ENCODE data around the gene ARL5B. TPM values are rescaled to one million over a fixed set of nuclear protein-coding genes. Genes with fewer than 3 reads are reported as not detected.

Gene ARL5B
- total RNA-seq, 1 donor from 2014 or later: 16.2 TPM

GRCh38 chr10:18653112-18653511 lies 6.1 kb upstream of the ARL5B start:
- ATAC-seq (no peak), DNase-seq (ENCODE audit: low spot score) (no peak)
- intact Hi-C loops (cut with DNase I): no loop called here

GRCh38 chr10:18656724-18657123 lies 2.5 kb upstream of the ARL5B start:
- intact Hi-C loops (cut with DNase I): no loop called here
- ATAC-seq (no peak), DNase-seq (ENCODE audit: low spot score) (no peak)

GRCh38 chr10:18658271-18659124 lies 733 bp upstream of the ARL5B start:
- DNase-seq (ENCODE audit: low spot score): no peak
- peak; percentile 2 for ATAC-seq
- intact Hi-C loops (cut with DNase I): no loop called here

- intact Hi-C loops (cut with DNase I): no loop called here
- ATAC-seq: no peak
- DNase-seq (ENCODE audit: low spot score): no peak
These were observed 746 bp downstream of the ARL5B start for GRCh38 chr10:18659819-18660535.

- DNase-seq (ENCODE audit: low spot score) (no peak), ATAC-seq (no peak)
- intact Hi-C loops (cut with DNase I): no loop called here
These were observed 1.7 kb downstream of the ARL5B start for GRCh38 chr10:18660816-18661431.

GRCh38 chr10:18664841-18665478 lies 5.7 kb downstream of the ARL5B start:
- ATAC-seq (no peak), DNase-seq (ENCODE audit: low spot score) (no peak)
- intact Hi-C loops (cut with DNase I): no loop called here

- intact Hi-C loops (cut with DNase I): no loop called here
These were observed 6.8 kb downstream of the ARL5B start for GRCh38 chr10:18665815-18666558.

GRCh38 chr10:18666810-18667209 lies 7.6 kb downstream of the ARL5B start:
- intact Hi-C loops (cut with DNase I): no loop called here
- DNase-seq (ENCODE audit: low spot score) (no peak), ATAC-seq (no peak)

More at GRCh38 chr10:18665815-18666558, 6.8 kb downstream of the ARL5B start:
- no peak for DNase-seq (ENCODE audit: low spot score)
- no peak for ATAC-seq

GRCh38 chr10:18668026-18668425 lies 8.8 kb downstream of the ARL5B start:
- ATAC-seq (no peak), DNase-seq (ENCODE audit: low spot score) (no peak)
- intact Hi-C loops (cut with DNase I): no loop called here

- DNase-seq (ENCODE audit: low spot score) (no peak), ATAC-seq (no peak)
- intact Hi-C loops (cut with DNase I): no loop called here
These were observed 16.0 kb downstream of the ARL5B start for GRCh38 chr10:18675086-18675801.

GRCh38 chr10:18680754-18681153 lies 21.5 kb downstream of the ARL5B start:
- DNase-seq (ENCODE audit: low spot score) (no peak), ATAC-seq (no peak)
- intact Hi-C loops (cut with DNase I): no loop called here

GRCh38 chr10:18681366-18681765 lies 22.1 kb downstream of the ARL5B start:
- intact Hi-C loops (cut with DNase I): no loop called here
- no peak for DNase-seq (ENCODE audit: low spot score)
- no peak for ATAC-seq

GRCh38 chr10:18681971-18682411 lies 22.8 kb downstream of the ARL5B start:
- intact Hi-C loops (cut with DNase I): no loop called here
- ATAC-seq (no peak), DNase-seq (ENCODE audit: low spot score) (no peak)

GRCh38 chr10:18683427-18683826 lies 24.2 kb downstream of the ARL5B start:
- ATAC-seq (no peak), DNase-seq (ENCODE audit: low spot score) (no peak)
- intact Hi-C loops (cut with DNase I): no loop called here

- no peak for ATAC-seq
- intact Hi-C loops (cut with DNase I): no loop called here
- no peak for DNase-seq (ENCODE audit: low spot score)
These were observed 25.2 kb downstream of the ARL5B start for GRCh38 chr10:18684416-18684815.

- DNase-seq (ENCODE audit: low spot score) (no peak), ATAC-seq (no peak)
- intact Hi-C loops (cut with DNase I): no loop called here
These were observed 25.7 kb downstream of the ARL5B start for GRCh38 chr10:18684953-18685352.

- intact Hi-C loops (cut with DNase I): no loop called here
- DNase-seq (ENCODE audit: low spot score) (no peak), ATAC-seq (no peak)
These were observed 26.3 kb downstream of the ARL5B start for GRCh38 chr10:18685555-18685954.

- ATAC-seq (no peak), DNase-seq (ENCODE audit: low spot score) (no peak)
- intact Hi-C loops (cut with DNase I): no loop called here
These were observed 28.0 kb downstream of the ARL5B start for GRCh38 chr10:18687195-18687594.

Measured in sciatic nerve (tissue), 2 donors.